ENCODE data around the gene ARHGEF12.
A peak's percentile ranks its signal among the peaks of the same experiment; 100 is the strongest.

ARHGEF12 gene

GRCh38 chr11:120510406-120511115 lies 174.3 kb downstream of the ARHGEF12 start:
- Histone ChIP-seq H3K4me3 (ENCODE audit: extremely low read depth, insufficient read depth, low read length, poor library complexity, severe bottlenecking) (no peak overlapping the region), H3K27ac (ENCODE audit: low read depth, low read length, severe bottlenecking) (no peak overlapping the region), H3K9me3 (ENCODE audit: control insufficient read depth, low read length) (no peaks in the 10 kb centered on the region), H3K36me3 (ENCODE audit: control insufficient read depth, insufficient read depth, low read length) (no peaks in the 10 kb centered on the region), H3K4me1 (ENCODE audit: control insufficient read depth, insufficient read depth, low read length, poor library complexity, severe bottlenecking) (no peaks in the 10 kb centered on the region)
- 82 to 89% methylated on average over 18 of the region's 20 CpGs for WGBS, 2 experiments (ENCODE audit: insufficient coverage in 2 of 2)

DNA sequence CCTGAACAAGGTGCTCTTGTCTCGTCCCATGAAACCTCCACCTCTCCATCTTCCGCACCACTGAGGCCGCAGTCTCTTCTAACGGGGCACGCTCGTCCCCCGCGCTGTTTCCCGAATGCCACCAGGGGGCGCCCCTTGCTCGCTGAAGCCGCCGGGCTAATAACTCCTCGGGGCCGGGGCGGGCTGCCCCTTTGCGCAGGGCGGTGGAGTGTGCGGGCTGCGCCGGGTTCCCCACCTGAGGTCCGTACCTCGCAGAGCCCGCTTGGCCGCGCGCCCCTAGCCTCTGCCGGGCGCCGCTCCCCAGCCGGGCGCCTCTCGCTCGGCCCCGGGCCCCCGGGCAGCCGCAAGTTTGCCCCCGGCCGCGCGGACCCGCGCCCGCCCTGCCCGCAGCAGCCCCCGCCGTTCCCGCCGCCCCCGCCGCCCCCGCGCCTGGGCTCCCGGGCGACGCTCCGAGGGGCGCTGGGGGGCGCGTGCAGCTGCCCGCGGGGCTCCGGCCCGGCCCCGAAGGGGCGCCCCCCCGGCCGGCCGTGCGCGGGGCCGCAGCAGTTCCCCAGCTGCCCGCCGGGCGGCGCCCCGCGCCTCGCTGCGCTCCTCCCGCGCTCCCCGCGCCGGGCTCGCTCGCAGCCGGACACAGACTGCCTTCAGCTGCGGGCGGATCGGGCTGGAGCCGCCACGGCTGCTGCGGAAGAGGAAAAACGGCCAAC lies 175.1 kb downstream of the ARHGEF12 start, which contains the start of gene GRIK4:
Gene GRIK4, plus strand, starts transcription at position 633 of the 704 bp plus-strand sequence. CDS start 148,571 bp downstream, outside the sequence.
- H3K9me3 ChIP-seq (ENCODE audit: control insufficient read depth, low read length) = no peaks in the 10 kb centered on the region
- H3K27ac ChIP-seq (ENCODE audit: low read depth, low read length, severe bottlenecking) = no peak within 1 kb of the TSS
- WGBS, 2 experiments (ENCODE audit: insufficient coverage in 2 of 2) = 1 to 2% methylated on average over 60 to 62 of the region's 95 CpGs
- H3K4me3 ChIP-seq (ENCODE audit: extremely low read depth, insufficient read depth, low read length, poor library complexity, severe bottlenecking) = peak within 1 kb of the TSS; percentile 30
- H3K4me1 ChIP-seq (ENCODE audit: control insufficient read depth, insufficient read depth, low read length, poor library complexity, severe bottlenecking) = no peaks in the 10 kb centered on the region
- H3K36me3 ChIP-seq (ENCODE audit: control insufficient read depth, insufficient read depth, low read length) = no peaks in the 10 kb centered on the region

DNA sequence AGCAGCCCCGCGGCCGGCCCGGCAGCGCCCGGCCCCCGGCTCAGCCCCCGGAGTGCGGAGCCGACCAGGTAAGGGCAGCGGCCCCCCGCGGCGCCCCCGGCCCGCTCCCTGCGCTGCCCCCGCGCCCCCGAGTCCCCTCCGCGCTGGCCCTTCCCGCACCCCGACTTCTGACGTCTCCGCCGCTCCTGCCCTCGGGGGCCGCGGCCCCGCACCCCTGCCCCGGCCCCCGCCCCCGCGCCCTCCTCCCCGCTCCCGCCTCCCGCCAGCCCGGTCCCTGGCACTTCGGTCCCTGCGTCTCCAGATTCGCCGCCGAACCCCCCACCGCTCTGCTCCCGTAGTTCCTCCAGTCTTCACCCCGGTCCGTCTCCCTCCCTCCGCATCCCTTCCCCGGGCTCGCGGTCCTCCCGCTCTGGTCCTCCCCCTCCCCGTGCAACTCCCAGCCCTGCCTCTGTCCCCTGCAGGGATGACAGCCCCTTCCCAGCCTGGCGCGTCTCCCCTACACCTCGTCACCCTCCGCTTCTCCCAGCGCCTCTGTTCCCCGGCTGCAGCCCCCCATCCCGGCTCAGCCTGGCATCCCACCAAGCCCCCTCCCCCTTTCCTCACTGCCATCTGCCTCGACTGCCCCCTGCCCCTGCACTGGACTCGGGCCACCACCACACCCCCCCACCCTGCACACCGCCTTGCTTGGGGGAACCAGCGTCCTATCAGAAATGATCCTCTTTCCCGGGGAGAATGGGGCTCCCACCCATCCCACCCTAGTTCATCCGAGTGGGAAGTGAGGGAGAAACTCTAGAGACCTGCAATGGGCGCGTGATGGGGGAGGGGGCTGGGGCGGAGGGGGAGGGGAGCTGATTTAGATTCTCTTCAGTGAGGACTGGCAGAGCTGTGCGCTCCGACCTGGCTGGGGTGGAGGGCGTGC lies 175.9 kb downstream of the ARHGEF12 start:
- Histone ChIP-seq H3K36me3 (ENCODE audit: control insufficient read depth, insufficient read depth, low read length) (no peaks in the 10 kb centered on the region), H3K9me3 (ENCODE audit: control insufficient read depth, low read length) (no peaks in the 10 kb centered on the region), H3K4me1 (ENCODE audit: control insufficient read depth, insufficient read depth, low read length, poor library complexity, severe bottlenecking) (peaks cover 4% of the 10 kb centered on the region), H3K27ac (ENCODE audit: low read depth, low read length, severe bottlenecking) (no peak overlapping the region), H3K4me3 (ENCODE audit: extremely low read depth, insufficient read depth, low read length, poor library complexity, severe bottlenecking) (peak overlapping the region; percentile 19)
- WGBS, 2 experiments (ENCODE audit: insufficient coverage in 2 of 2) = 4 to 13% methylated on average over 22 to 37 of the region's 73 CpGs

DNA sequence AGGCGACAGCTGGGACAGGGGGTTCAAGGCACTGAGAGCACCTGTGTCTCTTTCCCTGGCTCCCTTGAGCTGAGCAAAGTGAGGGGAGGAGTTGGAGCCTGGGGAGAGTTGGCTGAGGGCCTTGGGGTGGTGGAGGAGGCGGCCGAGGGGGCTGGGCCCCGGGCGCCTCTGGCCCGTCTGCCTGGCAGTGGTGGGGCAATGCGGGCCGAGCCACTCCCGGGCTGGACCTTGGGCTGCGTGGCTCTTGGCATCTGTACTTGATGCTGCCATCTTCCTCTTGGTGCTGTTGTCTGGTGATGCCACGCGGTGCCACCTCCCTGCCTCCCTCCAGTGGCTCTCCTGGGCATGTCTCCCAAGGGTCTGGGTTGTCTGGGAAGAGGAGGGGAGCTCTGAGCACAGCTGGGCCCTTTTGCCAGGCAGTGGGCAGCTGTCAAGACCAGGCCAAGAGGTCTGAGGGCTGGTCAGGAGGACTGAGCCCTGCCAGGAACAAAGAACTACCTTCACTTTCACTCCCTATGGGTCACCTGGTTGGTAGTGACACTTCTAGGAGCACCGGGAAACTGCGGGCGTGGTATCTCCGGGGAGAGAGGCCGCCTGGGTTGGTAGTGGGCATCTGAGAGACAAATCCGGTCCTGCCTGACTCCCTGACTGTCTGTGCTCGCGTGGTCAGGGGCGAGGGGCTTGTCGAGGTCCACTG lies 176.7 kb downstream of the ARHGEF12 start:
- Histone ChIP-seq H3K27ac (ENCODE audit: low read depth, low read length, severe bottlenecking) (no peak overlapping the region), H3K36me3 (ENCODE audit: control insufficient read depth, insufficient read depth, low read length) (no peaks in the 10 kb centered on the region), H3K4me1 (ENCODE audit: control insufficient read depth, insufficient read depth, low read length, poor library complexity, severe bottlenecking) (peaks cover 12% of the 10 kb centered on the region), H3K4me3 (ENCODE audit: extremely low read depth, insufficient read depth, low read length, poor library complexity, severe bottlenecking) (no peak overlapping the region), H3K9me3 (ENCODE audit: control insufficient read depth, low read length) (no peaks in the 10 kb centered on the region)
- WGBS, 2 experiments (ENCODE audit: insufficient coverage in 2 of 2) = 87 to 88% methylated on average over 19 of the region's 22 CpGs

GRCh38 chr11:120513436-120514315 lies 177.5 kb downstream of the ARHGEF12 start:
- H3K36me3 ChIP-seq (ENCODE audit: control insufficient read depth, insufficient read depth, low read length) = no peaks in the 10 kb centered on the region
- WGBS, 2 experiments (ENCODE audit: insufficient coverage in 2 of 2) = 81 to 88% methylated on average over 7 to 8 of the region's 19 CpGs
- no peak overlapping the region for H3K27ac ChIP-seq (ENCODE audit: low read depth, low read length, severe bottlenecking)
- H3K4me1 ChIP-seq (ENCODE audit: control insufficient read depth, insufficient read depth, low read length, poor library complexity, severe bottlenecking) = peaks cover 16% of the 10 kb centered on the region
- no peaks in the 10 kb centered on the region for H3K9me3 ChIP-seq (ENCODE audit: control insufficient read depth, low read length)
- H3K4me3 ChIP-seq (ENCODE audit: extremely low read depth, insufficient read depth, low read length, poor library complexity, severe bottlenecking) = no peak overlapping the region

GRCh38 chr11:120514541-120515121 lies 178.4 kb downstream of the ARHGEF12 start:
- Histone ChIP-seq H3K36me3 (ENCODE audit: control insufficient read depth, insufficient read depth, low read length) (no peaks in the 10 kb centered on the region), H3K4me3 (ENCODE audit: extremely low read depth, insufficient read depth, low read length, poor library complexity, severe bottlenecking) (no peak overlapping the region), H3K4me1 (ENCODE audit: control insufficient read depth, insufficient read depth, low read length, poor library complexity, severe bottlenecking) (peaks cover 16% of the 10 kb centered on the region), H3K27ac (ENCODE audit: low read depth, low read length, severe bottlenecking) (no peak overlapping the region), H3K9me3 (ENCODE audit: control insufficient read depth, low read length) (no peaks in the 10 kb centered on the region)
- WGBS, 2 experiments (ENCODE audit: insufficient coverage in 2 of 2) = 92 to 95% methylated on average over 13 to 14 of the region's 14 CpGs

DNA sequence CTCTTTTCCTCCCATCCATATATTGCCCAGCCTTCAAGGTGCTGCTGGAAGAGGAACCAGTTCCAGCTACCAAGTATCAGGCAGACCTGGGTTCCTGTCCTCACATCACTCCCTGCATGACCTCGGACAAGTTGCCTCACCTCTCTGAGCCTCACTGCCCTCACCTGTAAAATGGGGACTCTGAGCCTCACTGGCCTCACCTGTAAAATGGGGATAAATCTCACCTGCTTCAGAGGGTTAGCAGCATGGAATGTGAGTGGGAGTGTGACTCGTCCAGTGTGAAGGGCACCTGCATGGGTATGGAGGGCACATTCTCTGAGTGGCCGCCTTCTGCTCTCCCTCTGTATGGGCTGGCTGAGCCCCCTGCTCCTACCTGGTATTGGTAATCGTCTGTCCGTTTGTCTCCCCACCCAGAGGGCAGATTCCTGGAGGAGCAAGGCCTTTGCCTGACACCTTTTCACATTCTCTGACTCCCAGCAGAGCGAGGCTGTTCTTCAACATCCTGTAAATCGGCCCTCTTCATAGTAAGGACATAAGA lies 179.0 kb downstream of the ARHGEF12 start:
- H3K27ac ChIP-seq (ENCODE audit: low read depth, low read length, severe bottlenecking) = no peak overlapping the region
- WGBS, 2 experiments (ENCODE audit: insufficient coverage in 2 of 2) = 84 to 92% methylated on average over 4 of the region's 7 CpGs
- H3K9me3 ChIP-seq (ENCODE audit: control insufficient read depth, low read length) = no peaks in the 10 kb centered on the region
- peaks cover 16% of the 10 kb centered on the region for H3K4me1 ChIP-seq (ENCODE audit: control insufficient read depth, insufficient read depth, low read length, poor library complexity, severe bottlenecking)
- no peaks in the 10 kb centered on the region for H3K36me3 ChIP-seq (ENCODE audit: control insufficient read depth, insufficient read depth, low read length)
- no peak overlapping the region for H3K4me3 ChIP-seq (ENCODE audit: extremely low read depth, insufficient read depth, low read length, poor library complexity, severe bottlenecking)

DNA sequence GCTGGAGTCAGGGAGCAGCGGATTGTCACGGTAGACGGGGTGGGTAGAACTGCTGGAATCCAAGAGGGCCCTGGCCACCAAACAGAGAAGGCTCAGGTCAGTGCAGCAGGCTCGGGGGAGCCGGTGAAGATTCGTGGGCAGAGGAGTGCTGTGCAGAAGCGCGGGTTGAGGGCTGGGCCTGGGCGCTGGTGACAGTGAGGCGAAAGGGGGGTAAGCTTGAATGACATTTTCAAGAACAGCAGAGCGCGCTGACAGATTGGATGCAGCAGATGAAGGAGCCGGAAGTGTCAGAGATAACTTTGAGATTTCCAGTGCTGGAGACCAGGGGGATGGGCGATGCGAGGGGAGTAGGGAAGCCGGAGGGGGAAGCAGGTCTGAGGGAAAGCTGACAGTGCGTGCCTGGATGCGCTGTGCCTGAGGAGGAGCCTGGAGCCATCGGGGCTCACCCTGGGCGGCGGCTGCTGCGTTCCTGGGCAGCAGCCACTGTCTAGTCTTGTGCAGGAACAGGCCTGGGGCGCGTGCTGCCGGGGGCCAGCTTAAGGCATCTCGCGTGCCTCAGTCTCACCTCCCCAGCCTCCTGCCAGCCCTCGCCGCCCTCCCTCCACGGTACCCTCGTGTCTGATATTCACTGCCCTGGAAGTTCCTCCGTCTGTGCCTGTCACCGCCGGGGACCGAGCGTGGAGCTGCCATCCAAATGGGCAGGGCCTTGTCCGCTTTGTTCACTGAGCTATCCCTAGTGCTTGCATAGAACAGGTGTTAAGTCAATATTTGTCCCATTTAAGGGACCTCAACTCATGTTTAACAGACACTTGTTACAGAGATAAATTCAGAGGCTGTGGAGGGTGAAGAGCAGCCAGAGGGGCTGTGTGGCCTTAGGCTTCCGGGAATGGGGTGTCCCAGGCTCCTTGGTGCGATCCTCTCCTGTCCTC lies 180.5 kb downstream of the ARHGEF12 start:
- 51 to 54% methylated on average over 36 to 38 of the region's 39 CpGs for WGBS, 2 experiments (ENCODE audit: insufficient coverage in 2 of 2)
- H3K4me1 ChIP-seq (ENCODE audit: control insufficient read depth, insufficient read depth, low read length, poor library complexity, severe bottlenecking) = peaks cover 16% of the 10 kb centered on the region
- H3K36me3 ChIP-seq (ENCODE audit: control insufficient read depth, insufficient read depth, low read length) = no peaks in the 10 kb centered on the region
- H3K27ac ChIP-seq (ENCODE audit: low read depth, low read length, severe bottlenecking) = peak overlapping the region; percentile 41
- H3K4me3 ChIP-seq (ENCODE audit: extremely low read depth, insufficient read depth, low read length, poor library complexity, severe bottlenecking) = no peak overlapping the region
- H3K9me3 ChIP-seq (ENCODE audit: control insufficient read depth, low read length) = no peaks in the 10 kb centered on the region
